HG03457 (cell line): ENCODE data around the gene TPRA1.

ENCODE experiments used
- ATAC-seq: cut with Tn5 transposase; IDR thresholded peaks from one replicate; pipeline ENCODE4 v1.9.1; 2021; ENCODE audit warnings: moderate number of reproducible peaks; ENCODE audit not compliant: unreplicated experiment

Gene TPRA1

GRCh38 chr3:127566833-127567232 lies 23.7 kb downstream of the TPRA1 start:
- ATAC-seq: no peak

- no peak for ATAC-seq
Observed at GRCh38 chr3:127565711-127566110, 24.8 kb downstream of the TPRA1 start.

GRCh38 chr3:127560051-127560787 lies 30.3 kb downstream of the TPRA1 start:
- ATAC-seq: no peak

GRCh38 chr3:127556565-127556964 lies 34.0 kb downstream of the TPRA1 start:
- no peak for ATAC-seq

DNA sequence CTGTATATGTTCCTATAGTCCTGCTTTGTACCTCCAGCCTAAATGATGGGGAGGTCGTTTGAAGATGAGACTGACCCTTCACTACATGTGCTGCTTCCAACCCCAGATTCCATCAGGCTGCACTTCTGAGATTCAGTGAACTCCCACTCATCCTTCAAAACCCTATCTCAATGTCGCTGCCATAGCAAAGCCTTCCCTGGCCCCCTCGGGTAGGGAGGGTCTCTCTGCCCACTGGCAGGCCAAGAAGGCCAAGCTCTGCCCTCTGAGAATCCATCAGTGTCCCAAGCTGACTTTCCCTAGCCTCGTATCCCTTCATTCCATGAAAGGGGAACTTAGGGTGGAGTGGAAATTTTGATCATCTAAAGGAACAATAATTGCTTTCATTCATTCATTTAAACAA lies 35.4 kb downstream of the TPRA1 start:
- ATAC-seq: no peak

DNA sequence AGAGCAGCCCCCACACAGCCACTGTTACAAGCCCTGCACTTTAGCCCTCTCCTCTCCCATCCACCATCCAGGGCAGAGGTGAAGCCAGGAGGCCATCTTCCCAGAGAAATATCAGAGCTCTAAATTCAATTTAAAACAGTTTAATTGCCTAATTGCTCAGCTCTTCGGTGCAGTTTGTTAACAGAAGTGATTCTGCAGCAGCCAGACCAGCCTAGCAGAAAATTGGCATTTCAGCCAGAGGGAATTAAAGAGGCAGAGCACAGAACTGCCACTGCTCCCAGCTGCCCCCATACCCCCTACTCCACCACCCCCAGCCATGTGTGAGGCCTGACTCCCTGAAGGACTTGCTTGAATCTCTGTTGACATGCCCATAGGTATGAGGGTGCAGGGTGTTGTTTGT lies 38.5 kb downstream of the TPRA1 start:
- ATAC-seq: no peak

DNA sequence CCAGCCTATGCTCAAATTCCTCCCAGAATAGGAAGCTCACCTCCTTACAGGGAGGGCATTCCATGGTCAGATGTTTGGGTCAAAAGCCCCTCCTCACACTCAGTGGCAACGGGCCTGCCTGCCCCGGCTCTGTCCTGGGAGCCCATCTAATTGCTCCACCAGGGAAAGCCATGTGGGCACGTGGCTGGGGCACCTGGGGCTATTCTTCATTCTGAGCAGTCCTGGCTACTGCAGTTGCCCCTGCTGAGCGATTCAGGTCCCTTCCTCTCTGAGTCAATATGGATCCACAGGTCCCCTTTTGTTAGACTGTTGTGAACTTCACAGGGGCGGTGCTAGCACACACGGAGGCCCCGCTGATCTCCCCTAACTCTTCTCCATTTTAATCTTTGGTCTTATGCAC lies 39.4 kb downstream of the TPRA1 start:
- no peak for ATAC-seq

DNA sequence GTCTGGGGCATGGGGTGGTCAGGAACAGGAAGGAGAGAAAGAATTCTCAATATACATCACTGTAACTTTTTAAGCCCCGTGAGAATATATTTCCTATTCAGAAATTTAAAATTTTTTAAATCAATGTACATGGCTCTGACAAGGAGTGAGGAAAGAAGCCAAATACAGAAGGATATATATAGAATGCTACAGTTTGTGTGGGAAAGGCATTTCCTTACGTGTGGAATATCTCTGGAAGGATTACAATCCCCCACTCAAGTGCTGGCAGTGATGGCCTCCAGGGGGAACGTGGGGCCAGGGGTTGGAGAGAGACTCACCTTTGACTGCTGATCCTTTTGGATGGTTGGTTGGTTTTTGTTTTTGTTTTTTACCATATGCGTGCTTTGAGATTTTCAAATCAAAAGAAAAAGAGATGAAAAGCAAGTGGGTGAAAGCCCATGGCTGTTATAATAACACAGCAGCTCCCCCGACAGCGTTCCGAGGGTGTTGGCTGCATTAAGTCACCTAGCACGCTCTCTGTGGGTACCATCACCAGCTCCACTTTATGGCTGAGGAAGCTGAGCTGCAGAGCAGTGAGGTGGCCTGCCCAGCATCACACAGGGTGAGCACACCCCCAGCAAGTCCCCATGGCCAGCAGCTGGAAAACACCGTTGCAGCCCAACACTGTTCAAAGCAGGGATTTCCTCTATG lies 39.9 kb downstream of the TPRA1 start:
- no peak for ATAC-seq

- ATAC-seq: no peak
Observed at GRCh38 chr3:127549826-127550467, 40.6 kb downstream of the TPRA1 start.

DNA sequence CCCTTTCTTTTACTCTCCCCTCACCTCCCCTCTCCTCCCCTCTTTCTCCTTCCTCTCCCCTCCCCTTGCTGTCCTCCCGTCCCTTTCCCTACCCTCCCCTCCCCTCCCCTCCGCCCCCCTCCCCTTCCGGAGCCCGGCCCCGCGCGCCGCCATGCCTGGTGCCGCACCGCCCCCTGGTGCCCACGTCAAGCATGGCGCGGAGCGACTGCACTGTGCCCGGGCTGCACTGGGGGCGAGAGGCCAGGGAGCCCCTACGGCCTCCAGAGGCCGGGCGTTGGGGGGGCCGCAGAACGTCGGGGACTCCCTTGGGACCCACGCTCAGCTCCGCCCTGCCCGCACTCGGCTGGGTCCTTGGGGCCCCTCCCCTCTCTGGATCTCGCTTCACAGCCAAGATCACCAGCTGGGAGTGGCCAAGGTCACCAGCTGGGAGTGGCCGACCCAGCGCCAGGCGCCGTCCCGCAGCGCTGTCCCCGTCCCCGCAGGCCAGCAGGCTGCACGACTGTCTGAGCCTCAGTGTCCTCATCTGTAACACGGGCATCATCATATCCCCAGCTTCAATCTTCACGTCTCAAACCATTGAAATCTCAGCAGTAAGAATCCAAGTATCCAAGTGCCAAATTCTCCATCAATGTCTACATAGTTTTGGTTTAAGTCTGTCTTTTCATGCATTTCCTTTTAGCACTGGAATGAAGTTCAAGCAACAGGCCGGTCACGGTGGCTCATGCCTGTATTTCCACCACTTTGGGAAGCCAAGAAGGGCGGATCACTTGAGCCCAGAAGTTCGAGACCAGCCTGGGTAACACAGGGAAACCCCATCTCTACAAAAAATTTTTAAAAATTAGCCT lies 42.5 kb downstream of the TPRA1 start:
- no peak for ATAC-seq

GRCh38 chr3:127546970-127547733 lies 43.4 kb downstream of the TPRA1 start:
- no peak for ATAC-seq

DNA sequence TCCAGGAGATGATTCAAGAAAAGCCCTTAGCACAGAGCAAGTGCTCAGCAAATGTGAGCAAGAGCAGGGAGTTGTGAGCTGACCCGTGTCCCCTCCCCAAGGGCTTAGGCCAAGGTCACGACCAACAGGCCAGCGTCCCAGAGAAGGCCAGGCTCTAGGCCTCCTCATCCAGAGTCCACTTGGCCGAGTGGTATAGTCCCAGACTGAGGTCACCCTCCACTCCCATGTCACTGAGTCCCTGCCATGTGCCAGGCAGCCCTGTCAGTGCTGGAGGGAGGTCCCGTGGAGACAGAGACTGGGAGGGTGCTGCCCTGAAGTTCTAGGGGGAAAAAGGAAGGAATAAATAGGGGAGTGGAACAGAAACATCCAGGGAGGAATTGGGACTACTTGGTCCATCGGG lies 44.0 kb downstream of the TPRA1 start:
- no peak for ATAC-seq

DNA sequence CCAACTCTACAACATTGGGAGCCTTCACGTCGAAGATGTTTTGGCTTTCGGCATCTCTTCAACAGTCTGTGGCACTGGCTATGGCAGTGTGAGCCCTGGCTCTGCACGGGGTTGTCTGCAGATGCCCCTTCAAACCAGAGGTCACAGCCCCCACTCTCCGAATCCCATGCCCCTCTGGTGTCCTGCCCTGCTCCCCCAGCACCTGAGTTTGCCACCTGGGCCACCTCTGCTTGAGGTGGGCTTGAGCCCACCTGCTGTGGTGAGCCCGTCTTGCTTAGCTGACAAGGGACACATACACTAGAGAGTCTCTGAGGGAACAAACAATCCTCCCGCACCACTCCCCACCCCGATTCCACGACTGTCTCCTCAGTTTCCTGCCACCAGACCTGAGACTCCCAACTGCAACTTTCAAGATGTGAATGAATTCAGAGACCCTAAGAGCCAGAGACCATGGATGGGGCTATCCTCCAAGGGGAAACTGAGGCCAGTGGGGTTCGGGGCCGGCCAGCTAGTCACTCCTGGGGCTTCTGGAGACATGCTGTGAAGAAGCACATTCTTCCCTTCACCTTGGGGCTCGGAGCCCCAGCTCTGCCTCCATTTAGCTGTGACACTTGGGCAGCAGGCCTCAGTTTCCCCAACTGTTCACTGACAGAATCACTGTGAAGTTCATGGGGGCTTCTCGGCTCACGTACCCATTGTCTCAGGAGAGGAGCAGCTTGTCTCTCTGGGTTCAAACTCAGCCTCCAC lies 44.6 kb downstream of the TPRA1 start:
- no peak for ATAC-seq

- ATAC-seq: no peak
Observed at GRCh38 chr3:127545216-127545615, 45.3 kb downstream of the TPRA1 start.

DNA sequence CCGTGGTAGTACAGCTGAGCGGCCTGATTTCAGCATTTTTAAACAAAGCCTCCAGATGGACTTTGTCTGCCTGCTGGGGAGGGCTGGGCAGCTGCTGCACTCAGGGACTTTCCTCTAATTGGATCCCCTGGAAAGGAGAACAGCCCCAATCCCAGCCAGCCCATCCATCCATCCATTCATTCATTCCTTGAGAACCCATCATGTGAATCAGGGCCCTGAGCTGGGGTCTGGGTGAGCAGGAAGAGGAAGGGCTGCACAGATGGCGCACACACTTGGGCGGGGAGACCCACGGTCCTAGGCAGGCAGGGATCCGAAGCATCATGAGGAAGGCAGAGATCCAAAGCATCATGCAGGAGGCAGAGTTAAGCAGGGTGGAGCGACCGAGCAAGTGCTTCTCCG lies 45.7 kb downstream of the TPRA1 start:
- ATAC-seq: no peak

DNA sequence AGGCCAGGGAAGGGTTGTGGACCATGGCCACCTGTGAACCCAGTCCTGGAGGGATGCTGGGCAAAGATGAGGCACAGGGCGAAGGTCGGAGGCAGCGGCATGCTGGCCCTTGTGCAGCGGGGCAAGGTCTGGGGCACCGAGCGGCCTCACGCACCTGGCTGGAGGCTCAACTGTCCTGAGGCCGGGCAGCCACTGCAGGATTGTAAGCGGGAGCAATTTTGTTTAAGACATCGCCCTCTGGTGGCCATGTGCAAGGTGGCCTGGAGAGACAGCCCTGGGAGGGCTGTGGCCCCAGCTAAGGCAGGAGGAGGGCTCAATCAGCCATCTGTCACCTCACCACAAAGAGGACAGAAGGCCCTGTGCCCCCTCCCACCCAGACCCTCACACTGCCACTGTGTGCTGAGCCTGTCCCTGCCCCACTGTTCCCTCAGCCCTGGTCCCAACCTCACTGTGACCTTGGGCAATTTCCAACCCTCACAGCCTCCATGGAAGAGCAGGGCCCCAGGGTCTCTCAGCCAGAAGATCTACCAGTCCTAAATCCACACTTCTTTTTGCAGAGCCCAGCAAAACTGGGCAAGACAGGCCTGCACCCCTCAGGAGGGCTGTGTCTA lies 46.2 kb downstream of the TPRA1 start:
- no peak for ATAC-seq

DNA sequence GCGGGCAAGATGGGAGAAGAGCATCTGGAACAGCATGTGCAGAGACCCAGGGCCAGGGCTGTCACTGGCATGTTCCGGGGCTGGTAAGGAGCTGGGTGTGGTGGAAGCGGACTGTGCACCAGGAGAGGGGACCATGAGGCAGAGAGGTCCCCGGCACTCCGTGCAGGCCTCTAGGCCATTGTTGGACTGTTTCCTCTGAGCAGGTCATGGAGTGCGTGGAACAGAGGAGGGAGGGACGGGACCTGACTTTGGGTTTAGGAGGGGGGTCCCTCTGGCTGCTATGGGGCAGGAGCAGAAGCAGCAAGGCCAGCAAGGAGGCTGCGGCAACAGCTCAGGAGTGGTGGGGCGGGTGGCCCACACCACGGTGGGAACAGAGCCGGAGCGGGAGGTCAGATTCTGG lies 47.1 kb downstream of the TPRA1 start:
- no peak for ATAC-seq

- ATAC-seq: no peak
Observed at GRCh38 chr3:127542441-127542952, 48.0 kb downstream of the TPRA1 start.

- ATAC-seq: no peak
Observed at GRCh38 chr3:127541320-127541719, 49.2 kb downstream of the TPRA1 start.
